Measurements from ENCODE around the gene IGF2BP3.

The IGF2BP3 gene

GRCh38 chr7:23472556-23472955 lies 2.3 kb upstream of the IGF2BP3 start:
- in situ Hi-C loops (cut with MboI; ENCODE audit: low sequenced_read_pairs), result no loop called here

GRCh38 chr7:23472046-23472445 lies 1.8 kb upstream of the IGF2BP3 start:
- in situ Hi-C loops (cut with MboI; ENCODE audit: low sequenced_read_pairs), result no loop called here

GRCh38 chr7:23471106-23471859 lies 992 bp upstream of the IGF2BP3 start:
- in situ Hi-C loops (cut with MboI; ENCODE audit: low sequenced_read_pairs), result no loop called here

- in situ Hi-C loops (cut with MboI; ENCODE audit: low sequenced_read_pairs), result no loop called here
These were observed 385 bp downstream of the IGF2BP3 start for GRCh38 chr7:23469961-23470250.

GRCh38 chr7:23469150-23469960 lies 936 bp downstream of the IGF2BP3 start:
- in situ Hi-C loops (cut with MboI; ENCODE audit: low sequenced_read_pairs), result no loop called here

GRCh38 chr7:23468526-23469149 lies 1.7 kb downstream of the IGF2BP3 start:
- in situ Hi-C loops (cut with MboI; ENCODE audit: low sequenced_read_pairs), result no loop called here

GRCh38 chr7:23467806-23468525 lies 2.3 kb downstream of the IGF2BP3 start:
- in situ Hi-C loops (cut with MboI; ENCODE audit: low sequenced_read_pairs), result no loop called here

GRCh38 chr7:23467291-23467805 lies 2.9 kb downstream of the IGF2BP3 start:
- in situ Hi-C loops (cut with MboI; ENCODE audit: low sequenced_read_pairs), result no loop called here

- in situ Hi-C loops (cut with MboI; ENCODE audit: low sequenced_read_pairs), result no loop called here
These were observed 7.4 kb downstream of the IGF2BP3 start for GRCh38 chr7:23462846-23463245.

GRCh38 chr7:23458044-23458443 lies 12.2 kb downstream of the IGF2BP3 start:
- in situ Hi-C loops (cut with MboI; ENCODE audit: low sequenced_read_pairs), result loop anchor here (10.0 kb wide), 1 partner anchor 183 kb away; no protein-coding TSS in a partner anchor

GRCh38 chr7:23456093-23456492 lies 14.2 kb downstream of the IGF2BP3 start:
- in situ Hi-C loops (cut with MboI; ENCODE audit: low sequenced_read_pairs), result loop anchor here (10.0 kb wide), 1 partner anchor 181 kb away; no protein-coding TSS in a partner anchor

GRCh38 chr7:23454881-23455526 lies 15.3 kb downstream of the IGF2BP3 start:
- in situ Hi-C loops (cut with MboI; ENCODE audit: low sequenced_read_pairs), result loop anchor here (10.0 kb wide), 1 partner anchor 180 kb away; no protein-coding TSS in a partner anchor

GRCh38 chr7:23450518-23450917 lies 19.8 kb downstream of the IGF2BP3 start:
- in situ Hi-C loops (cut with MboI; ENCODE audit: low sequenced_read_pairs), result loop anchor here (10.0 kb wide), 1 partner anchor 176 kb away; no protein-coding TSS in a partner anchor

GRCh38 chr7:23449941-23450340 lies 20.4 kb downstream of the IGF2BP3 start:
- in situ Hi-C loops (cut with MboI; ENCODE audit: low sequenced_read_pairs), result loop anchor here (10.0 kb wide), 1 partner anchor 175 kb away; no protein-coding TSS in a partner anchor

- in situ Hi-C loops (cut with MboI; ENCODE audit: low sequenced_read_pairs), result no loop called here
These were observed 25.0 kb downstream of the IGF2BP3 start for GRCh38 chr7:23445326-23445725.

GRCh38 chr7:23443974-23444373 lies 26.3 kb downstream of the IGF2BP3 start:
- in situ Hi-C loops (cut with MboI; ENCODE audit: low sequenced_read_pairs), result no loop called here

GRCh38 chr7:23438171-23438570 lies 32.1 kb downstream of the IGF2BP3 start:
- in situ Hi-C loops (cut with MboI; ENCODE audit: low sequenced_read_pairs), result loop anchor here (10.0 kb wide), 1 partner anchor 87 kb away; no protein-coding TSS in a partner anchor

- in situ Hi-C loops (cut with MboI; ENCODE audit: low sequenced_read_pairs), result loop anchor here (10.0 kb wide), 1 partner anchor 90 kb away; no protein-coding TSS in a partner anchor
These were observed 36.0 kb downstream of the IGF2BP3 start for GRCh38 chr7:23434147-23434917.

- in situ Hi-C loops (cut with MboI; ENCODE audit: low sequenced_read_pairs), result loop anchor here (10.0 kb wide), 1 partner anchor 93 kb away; no protein-coding TSS in a partner anchor
These were observed 38.5 kb downstream of the IGF2BP3 start for GRCh38 chr7:23431702-23432199.

All from HL-60/S4 (cell line).